Natural killer cell (primary cell): ENCODE results near the gene DNAH6. TPM values are rescaled to one million over a fixed set of nuclear protein-coding genes. Genes with fewer than 3 reads are reported as not detected.
"Not testable (repeated sequence)": the region's sequence is repeated elsewhere in the genome, so short reads cannot be mapped to it uniquely, and the experiment has no call there.

Source experiments
- ATAC-seq, 3 donors: fragments of 150-1000 bp in 2 of 3; fragments of 200-7000 bp in 1 of 3; cut with Tn5 transposase; 1 replicate in 1 of 3; 2 replicates in 2 of 3; pipeline ENCODE4 v1.10.0; 2021; ENCODE audit warnings: mild to moderate bottlenecking in 2 of 3, moderate library complexity in 2 of 3
- DNase-seq, 2 donors: peaks; one replicate each; pipeline versions ENCODE4 v3.0.0 to v3.0.0-alpha.2; 2013 to 2021; ENCODE audit warnings: mixed read lengths in 1 of 2
- H3K27ac ChIP-seq: one replicate; pipeline ENCODE4 v1.5.1; 2013; ENCODE audit warnings: mild to moderate bottlenecking, low read length
- H3K27me3 ChIP-seq: one replicate; pipeline ENCODE4 v1.6.1; 2013; ENCODE audit warnings: low read length; ENCODE audit not compliant: control insufficient read depth, insufficient read depth
- H3K36me3 ChIP-seq: one replicate; pipeline ENCODE4 v1.6.1; 2013; ENCODE audit warnings: low read length; ENCODE audit not compliant: control insufficient read depth, insufficient read depth
- H3K4me1 ChIP-seq: one replicate; pipeline ENCODE4 v1.6.1; 2013; ENCODE audit warnings: low read length; ENCODE audit not compliant: control insufficient read depth, insufficient read depth
- H3K4me3 ChIP-seq: one replicate; pipeline ENCODE4 v1.5.1; 2013; ENCODE audit warnings: low read length
- H3K9me3 ChIP-seq: one replicate; pipeline ENCODE4 v1.6.1; 2013; ENCODE audit warnings: low read length; ENCODE audit not compliant: control insufficient read depth, insufficient read depth
- H3K27ac Mint-ChIP-seq, 2 donors: one replicate each; pipeline ENCODE4 v1.8.0; 2022; ENCODE audit warnings: mild to moderate bottlenecking in 2 of 2, mixed read lengths in 2 of 2, moderate library complexity in 1 of 2
- H3K27me3 Mint-ChIP-seq, 2 donors: one replicate each; pipeline ENCODE4 v1.8.0; 2022; ENCODE audit warnings: low read depth in 2 of 2, mixed read lengths in 2 of 2
- H3K36me3 Mint-ChIP-seq: one replicate; pipeline ENCODE4 v1.8.0; 2022; ENCODE audit warnings: mixed read lengths
- H3K4me1 Mint-ChIP-seq, 2 donors: one replicate each; pipeline ENCODE4 v1.8.0; 2022; ENCODE audit warnings: mixed read lengths in 2 of 2
- H3K4me3 Mint-ChIP-seq: one replicate; pipeline ENCODE4 v1.8.0; 2022; ENCODE audit warnings: mild to moderate bottlenecking, moderate library complexity, mixed read lengths
- H3K9me3 Mint-ChIP-seq, 2 donors: one replicate each; pipeline ENCODE4 v1.8.0; 2022; ENCODE audit warnings: mixed read lengths in 2 of 2
- CTCF ChIP-seq: fragments of 200-600 bp; IDR thresholded peaks from one replicate; pipeline ENCODE4 v1.8.0; 2022; ENCODE audit warnings: antibody characterized with exemption
- WGBS: methylation state at CpG from one replicate; pipeline ENCODE4 v1.1.7; 2013; ENCODE audit warnings: missing lambda C conversion rate; ENCODE audit not compliant: insufficient coverage; 5-methylcytosine and 5-hydroxymethylcytosine counted together
- intact Hi-C: fragments of 100-400 bp; cut with micrococcal nuclease; formaldehyde crosslinking; loops from one replicate; pipeline ENCODE4 v1.14.2; 2022
- total RNA-seq, 4 donors: library from RNA; stranded (reverse); fragments of 120-200 nt in 1 of 4; gene quantifications; one replicate each; pipeline versions ENCODE4 v1.2.3 to v1.2.4, GENCODE V29; 2013 to 2022

Gene DNAH6
- total RNA-seq, 3 donors from 2014 or later (not counting 1 experiment from before 2014, with no cell fraction given), result 0.05 to 0.60 (median 0.32) TPM

DNA sequence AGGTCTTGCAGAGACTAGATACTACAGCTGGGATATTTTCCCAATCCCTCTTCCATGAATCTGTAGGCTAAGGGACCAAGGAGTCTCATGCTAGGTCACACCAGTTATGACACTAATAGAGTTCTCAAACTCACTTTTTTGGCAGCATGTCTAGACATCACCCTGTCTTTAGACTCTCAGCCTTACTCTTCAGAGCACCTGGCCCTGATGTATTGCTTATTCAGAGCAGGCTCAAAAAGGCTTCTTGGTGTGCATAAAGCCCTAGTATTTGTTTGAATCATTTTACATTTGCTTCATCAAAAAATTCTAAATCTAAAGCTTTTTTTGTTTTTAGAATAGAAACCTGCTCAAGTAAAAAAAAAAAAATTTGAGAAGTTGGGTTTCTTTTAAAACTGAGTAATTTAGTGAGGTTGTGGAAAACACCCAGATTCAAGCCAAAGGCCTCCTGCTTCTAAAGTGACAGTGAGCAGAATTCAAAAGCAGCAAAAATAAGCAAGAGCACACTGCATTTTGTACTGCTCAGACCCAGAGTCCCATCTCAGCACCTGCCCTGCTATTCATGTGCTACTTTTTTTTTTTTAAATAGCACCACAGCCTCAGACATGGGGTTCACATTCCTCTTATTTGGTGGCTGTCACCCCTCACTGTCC is 18.0 kb upstream of the DNAH6 start:
- Mint-ChIP-seq H3K27ac (no peak overlapping the region), H3K9me3 (no peaks in the 10 kb centered on the region), H3K36me3 (no peaks in the 10 kb centered on the region), H3K27me3 (peaks cover 20% of the 10 kb centered on the region in 2 donors), H3K4me3 (no peak overlapping the region), H3K4me1 (peaks cover 0 to 6% of the 10 kb centered on the region in 2 donors)
- TF ChIP-seq CTCF, result no peak
- intact Hi-C loops, result loop anchor here (10.0 kb wide), 1 partner anchor 787 kb away; no protein-coding TSS in a partner anchor
- ATAC-seq (no peak), DNase-seq (no peak)
- Histone ChIP-seq H3K27ac (no peak overlapping the region), H3K4me3 (no peak overlapping the region), H3K27me3 (no peaks in the 10 kb centered on the region), H3K9me3 (no peaks in the 10 kb centered on the region), H3K4me1 (peaks cover 3% of the 10 kb centered on the region), H3K36me3 (no peaks in the 10 kb centered on the region)

- H3K36me3 Mint-ChIP-seq, H3K4me1 Mint-ChIP-seq, H3K9me3 Mint-ChIP-seq, intact Hi-C loops, ATAC-seq, H3K27me3 ChIP-seq, H3K4me3 Mint-ChIP-seq, H3K4me3 ChIP-seq, H3K27ac Mint-ChIP-seq, H3K9me3 ChIP-seq, H3K36me3 ChIP-seq, H3K27ac ChIP-seq, H3K4me1 ChIP-seq: not testable (repeated sequence)
- peak in 1 of 2 donors; percentile 31 for DNase-seq
- 90% methylated on average over 10 of the region's 10 CpGs for WGBS
- H3K27me3 Mint-ChIP-seq, result peaks cover 24 to 45% of the 10 kb centered on the region in 2 donors
Measured at GRCh38 chr2:84511024-84511423, 5.3 kb upstream of the DNAH6 start.

DNA sequence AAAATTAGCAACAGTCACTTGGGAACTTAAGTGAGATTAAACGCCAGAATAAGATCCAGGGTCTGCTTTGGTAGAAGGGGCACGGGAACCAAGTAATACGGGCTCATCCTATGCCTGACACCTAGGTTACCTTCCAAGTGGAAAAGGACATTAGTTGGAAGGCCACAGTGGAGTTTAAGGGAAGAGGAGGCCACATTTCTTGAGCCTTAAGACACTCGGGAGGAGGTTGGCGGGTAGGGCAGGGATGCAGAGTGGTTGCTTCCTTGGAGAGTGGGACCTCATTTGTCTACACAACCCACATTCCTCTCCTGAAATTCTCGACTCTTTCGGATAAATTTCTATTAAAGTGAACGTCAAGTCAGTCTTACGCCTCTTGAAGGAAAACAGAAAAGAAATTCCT is 510 bp upstream of the DNAH6 start:
- H3K9me3 ChIP-seq, result no peaks in the 10 kb centered on the region
- DNase-seq (no peak), ATAC-seq (no peak)
- 81% methylated on average over 7 of the region's 9 CpGs for WGBS
- Mint-ChIP-seq H3K4me3 (peak overlapping the region; percentile 75), H3K27ac (peak overlapping the region; percentile 44 to 66), H3K36me3 (no peaks in the 10 kb centered on the region), H3K27me3 (peaks cover 28 to 48% of the 10 kb centered on the region in 2 donors), H3K4me1 (peaks cover 13 to 15% of the 10 kb centered on the region in 2 donors), H3K9me3 (peaks cover 3% of the 10 kb centered on the region in 2 donors)
- peak overlapping the region; percentile 25 for H3K4me3 ChIP-seq
- H3K27me3 ChIP-seq, result peaks cover 3% of the 10 kb centered on the region
- no peak for TF ChIP-seq CTCF
- peaks cover 10% of the 10 kb centered on the region for H3K4me1 ChIP-seq
- H3K36me3 ChIP-seq, result no peaks in the 10 kb centered on the region
- intact Hi-C loops, result loop anchor here (5.0 kb wide), 1 partner anchor 267 kb away; no protein-coding TSS in a partner anchor
- no peak overlapping the region for H3K27ac ChIP-seq

DNA sequence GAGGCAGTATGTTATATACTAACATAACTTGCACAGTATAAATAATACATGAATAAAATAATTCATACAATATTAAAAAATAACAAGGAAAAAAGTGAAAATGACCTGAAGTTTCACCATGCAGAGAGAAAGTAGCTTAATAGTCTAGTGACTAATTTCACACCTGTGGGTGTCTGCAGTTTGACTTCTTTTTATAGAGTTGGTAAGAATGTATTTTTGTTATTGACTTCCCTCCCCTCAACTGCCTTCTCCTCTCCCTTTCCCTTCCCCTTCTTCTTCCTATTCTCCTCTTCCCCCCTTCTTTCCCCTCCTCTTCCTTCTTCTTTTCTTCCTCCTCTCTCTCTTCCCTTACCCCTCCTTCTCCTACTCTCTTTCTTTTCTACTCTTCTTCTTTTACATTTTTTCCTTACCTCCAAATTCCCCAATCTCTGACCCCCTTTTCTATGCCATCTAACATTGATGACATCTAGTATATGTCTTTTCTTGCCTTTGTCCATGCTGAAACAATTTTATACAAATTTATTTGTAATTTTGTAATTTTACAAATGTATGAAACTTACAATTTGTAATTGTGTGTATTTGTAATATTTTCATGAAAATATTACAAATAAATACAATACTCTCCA is 3.1 kb downstream of the DNAH6 start:
- peaks cover 13 to 15% of the 10 kb centered on the region in 2 donors for H3K4me1 Mint-ChIP-seq
- TF ChIP-seq CTCF, result no peak
- Histone ChIP-seq H3K4me1 (peaks cover 10% of the 10 kb centered on the region), H3K27ac (no peak overlapping the region), H3K9me3 (no peaks in the 10 kb centered on the region), H3K27me3 (peaks cover 3% of the 10 kb centered on the region), H3K36me3 (no peaks in the 10 kb centered on the region), H3K4me3 (no peak overlapping the region)
- peaks cover 41 to 61% of the 10 kb centered on the region in 2 donors for H3K27me3 Mint-ChIP-seq
- peaks cover 0 to 2% of the 10 kb centered on the region in 2 donors for H3K9me3 Mint-ChIP-seq
- H3K27ac Mint-ChIP-seq, result peak overlapping the region in 1 of 2 donors; percentile 37
- intact Hi-C loops, result loop anchor here (5.0 kb wide), 1 partner anchor 263 kb away; no protein-coding TSS in a partner anchor
- H3K4me3 Mint-ChIP-seq, result no peak overlapping the region
- ATAC-seq (peak in 1 of 3 donors; percentile 14), DNase-seq (no peak)
- peaks cover 12% of the 10 kb centered on the region for H3K36me3 Mint-ChIP-seq
